CD14-positive monocyte (primary cell): ENCODE data around the gene CYFIP2. TPM values are rescaled to one million over a fixed set of nuclear protein-coding genes. Genes with fewer than 3 reads are reported as not detected.

Experiments
- DNase-seq, 3 donors: peaks; one replicate each; pipeline ENCODE4 v3.0.0-alpha.2; 2011 to 2022
- H2AFZ ChIP-seq: 2 replicates; pipeline ENCODE4 v1.6.0; 2012; ENCODE audit warnings: mild to moderate bottlenecking, low read depth, low read length, inconsistent platforms; ENCODE audit not compliant: insufficient read depth, poor library complexity, severe bottlenecking
- H3K27ac ChIP-seq, 2 donors: 1 replicate in 1 of 2; 2 replicates in 1 of 2; pipeline ENCODE4 v1.5.1; 2012 to 2013; ENCODE audit warnings: low read length in 2 of 2, control low read depth in 1 of 2, inconsistent platforms in 1 of 2, low read depth in 1 of 2, mild to moderate bottlenecking in 1 of 2
- H3K27me3 ChIP-seq, 2 donors: one replicate each; pipeline versions ENCODE4 v1.6.0 to v1.6.1; 2011 to 2013; ENCODE audit warnings: low read length in 2 of 2; ENCODE audit not compliant: control insufficient read depth in 2 of 2, insufficient read depth in 2 of 2
- H3K36me3 ChIP-seq, 2 donors: replicated peaks in 1 of 2; 1 replicate in 1 of 2; 2 replicates in 1 of 2; pipeline versions ENCODE4 v1.5.1 to v1.6.1; 2012 to 2013; ENCODE audit warnings: low read length in 2 of 2, control low read depth in 1 of 2, inconsistent platforms in 1 of 2, mild to moderate bottlenecking in 1 of 2; ENCODE audit not compliant: insufficient read depth in 2 of 2, control insufficient read depth in 1 of 2
- H3K4me1 ChIP-seq, 2 donors: 1 replicate in 1 of 2; 2 replicates in 1 of 2; pipeline versions ENCODE4 v1.5.1 to v1.6.1; 2012 to 2013; ENCODE audit warnings: low read length in 2 of 2, control low read depth in 1 of 2, inconsistent platforms in 1 of 2, mild to moderate bottlenecking in 1 of 2, moderate library complexity in 1 of 2; ENCODE audit not compliant: insufficient read depth in 2 of 2, control insufficient read depth in 1 of 2
- H3K4me2 ChIP-seq: replicated peaks from 2 replicates; pipeline ENCODE3; 2012; ENCODE audit warnings: low read length, moderate library complexity, mild to moderate bottlenecking; ENCODE audit not compliant: poor library complexity, severe bottlenecking; ENCODE audit errors: extremely low read depth
- H3K4me3 ChIP-seq, 3 experiments: fragments of 200-600 bp in 1 of 3; sonication (generic) in 1 of 3; replicated peaks in 1 of 3; 1 replicate in 2 of 3; 2 replicates in 1 of 3; pipeline ENCODE4 v1.5.1; 2011 to 2013; ENCODE audit warnings: low read length in 3 of 3, mild to moderate bottlenecking in 3 of 3, control low read depth in 2 of 3, low read depth in 2 of 3, inconsistent platforms in 1 of 3, moderate library complexity in 1 of 3
- H3K79me2 ChIP-seq: 2 replicates; pipeline ENCODE4 v1.6.0; 2012; ENCODE audit warnings: mild to moderate bottlenecking, control low read depth, inconsistent platforms, low read length, moderate library complexity; ENCODE audit not compliant: insufficient read depth
- H3K9ac ChIP-seq: 2 replicates; pipeline ENCODE4 v1.6.0; 2017; ENCODE audit warnings: low read length, mild to moderate bottlenecking; ENCODE audit not compliant: insufficient read depth, poor library complexity, severe bottlenecking
- H3K9me3 ChIP-seq, 2 donors: replicated peaks in 1 of 2; 1 replicate in 1 of 2; 2 replicates in 1 of 2; pipeline versions ENCODE4 v1.5.1 to v1.6.1; 2012 to 2013; ENCODE audit warnings: low read length in 2 of 2, control low read depth in 1 of 2; ENCODE audit not compliant: control insufficient read depth in 1 of 2, insufficient read depth in 1 of 2
- H4K20me1 ChIP-seq: 2 replicates; pipeline ENCODE4 v1.6.0; 2012; ENCODE audit warnings: mild to moderate bottlenecking, low read length, control low read depth, moderate library complexity; ENCODE audit not compliant: insufficient read depth
- H3K27ac Mint-ChIP-seq, 7 donors: one replicate each; pipeline ENCODE4 v1.8.0; 2020; ENCODE audit warnings: mild to moderate bottlenecking in 7 of 7, mixed read lengths in 7 of 7, moderate library complexity in 6 of 7, inconsistent platforms in 2 of 7
- H3K27me3 Mint-ChIP-seq, 3 donors: one replicate each; pipeline ENCODE4 v1.8.0; 2021 to 2022; ENCODE audit warnings: low read depth in 3 of 3, mild to moderate bottlenecking in 3 of 3, mixed read lengths in 3 of 3, moderate library complexity in 3 of 3, inconsistent platforms in 1 of 3
- H3K36me3 Mint-ChIP-seq, 2 donors: one replicate each; pipeline ENCODE4 v1.8.0; 2020; ENCODE audit warnings: mixed read lengths in 2 of 2, inconsistent platforms in 1 of 2, mild to moderate bottlenecking in 1 of 2
- H3K4me1 Mint-ChIP-seq: one replicate; pipeline ENCODE4 v1.8.0; 2020; ENCODE audit warnings: mild to moderate bottlenecking, mixed read lengths
- H3K4me3 Mint-ChIP-seq, 2 donors: one replicate each; pipeline ENCODE4 v1.8.0; 2020; ENCODE audit warnings: mild to moderate bottlenecking in 2 of 2, mixed read lengths in 2 of 2, moderate library complexity in 1 of 2
- H3K9me3 Mint-ChIP-seq, 7 donors: one replicate each; pipeline ENCODE4 v1.8.0; 2020 to 2022; ENCODE audit warnings: mixed read lengths in 7 of 7, mild to moderate bottlenecking in 6 of 7, moderate library complexity in 6 of 7, inconsistent platforms in 2 of 7
- WGBS: methylation state at CpG from one replicate; pipeline ENCODE4 v1.1.5; 2013; ENCODE audit warnings: missing lambda C conversion rate; ENCODE audit not compliant: insufficient coverage; 5-methylcytosine and 5-hydroxymethylcytosine counted together
- intact Hi-C, 2 donors: fragments of 100-400 bp; cut with micrococcal nuclease; formaldehyde crosslinking; loops; one replicate each; pipeline versions ENCODE4 v1.15.0 to v1.15.1; 2023
- polyA plus RNA-seq, 3 donors: library from polyadenylated mRNA; depleted of rRNA in 1 of 3; unstranded in 2 of 3; stranded (reverse) in 1 of 3; fragments of 300-500 nt in 2 of 3; fragments of >200 nt in 1 of 3; fragmentation: Illumina TruSeq in 2 of 3; gene quantifications; 1 replicate in 2 of 3; 2 replicates in 1 of 3; pipeline ENCODE4 v1.2.3, GENCODE V29; 2012 to 2021
- TF ChIP-seq, protein P1 (sequence below): fragments of 200-600 bp; IDR thresholded peaks from one replicate; pipeline ENCODE4 v1.8.0; 2022; ENCODE audit warnings: antibody characterized with exemption, mild to moderate bottlenecking

The CYFIP2 gene
- polyA plus RNA-seq, 3 donors, result 33.6 to 45.6 (median 36.0) TPM

DNA sequence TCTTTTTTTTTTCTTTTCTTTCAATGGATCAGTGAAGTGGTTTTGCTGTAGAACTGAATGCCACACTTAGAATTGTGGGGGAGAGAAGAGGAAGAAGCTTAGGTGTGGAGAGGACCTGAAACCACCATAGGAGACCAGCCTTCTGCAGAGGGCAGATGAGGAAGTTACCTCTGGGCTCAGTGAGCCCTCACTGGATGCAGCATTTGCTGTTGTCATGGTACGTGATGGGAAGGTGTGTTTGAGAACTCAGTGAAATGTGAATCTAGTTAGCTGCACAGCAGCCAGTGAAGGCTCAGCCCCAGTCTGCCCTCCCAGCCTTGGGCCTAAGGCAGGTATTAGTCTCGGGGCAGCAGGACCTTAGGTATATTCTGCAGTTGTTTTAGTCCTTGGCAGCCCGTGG is 17.5 kb downstream of the CYFIP2 start:
- Histone ChIP-seq H2AFZ (no peak overlapping the region), H3K4me2 (no peak overlapping the region), H3K9ac (no peak overlapping the region), H3K9me3 (no peaks in the 10 kb centered on the region), H4K20me1 (peaks cover 23% of the 10 kb centered on the region), H3K27me3 (no peaks in the 10 kb centered on the region), H3K79me2 (peaks cover 27% of the 10 kb centered on the region), H3K4me1 (peaks cover 21 to 32% of the 10 kb centered on the region in 2 donors), H3K36me3 (peaks cover 19 to 32% of the 10 kb centered on the region in 2 donors), H3K4me3 (no peak overlapping the region), H3K27ac (no peak overlapping the region)
- H3K27me3 Mint-ChIP-seq, result no peaks in the 10 kb centered on the region
- no peak overlapping the region for H3K4me3 Mint-ChIP-seq
- TF ChIP-seq, protein P1, sequence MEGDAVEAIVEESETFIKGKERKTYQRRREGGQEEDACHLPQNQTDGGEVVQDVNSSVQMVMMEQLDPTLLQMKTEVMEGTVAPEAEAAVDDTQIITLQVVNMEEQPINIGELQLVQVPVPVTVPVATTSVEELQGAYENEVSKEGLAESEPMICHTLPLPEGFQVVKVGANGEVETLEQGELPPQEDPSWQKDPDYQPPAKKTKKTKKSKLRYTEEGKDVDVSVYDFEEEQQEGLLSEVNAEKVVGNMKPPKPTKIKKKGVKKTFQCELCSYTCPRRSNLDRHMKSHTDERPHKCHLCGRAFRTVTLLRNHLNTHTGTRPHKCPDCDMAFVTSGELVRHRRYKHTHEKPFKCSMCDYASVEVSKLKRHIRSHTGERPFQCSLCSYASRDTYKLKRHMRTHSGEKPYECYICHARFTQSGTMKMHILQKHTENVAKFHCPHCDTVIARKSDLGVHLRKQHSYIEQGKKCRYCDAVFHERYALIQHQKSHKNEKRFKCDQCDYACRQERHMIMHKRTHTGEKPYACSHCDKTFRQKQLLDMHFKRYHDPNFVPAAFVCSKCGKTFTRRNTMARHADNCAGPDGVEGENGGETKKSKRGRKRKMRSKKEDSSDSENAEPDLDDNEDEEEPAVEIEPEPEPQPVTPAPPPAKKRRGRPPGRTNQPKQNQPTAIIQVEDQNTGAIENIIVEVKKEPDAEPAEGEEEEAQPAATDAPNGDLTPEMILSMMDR, result no peak
- DNase-seq, result peak in 2 of 3 donors; percentile 24 to 25
- H3K4me1 Mint-ChIP-seq, result peaks cover 27% of the 10 kb centered on the region
- H3K9me3 Mint-ChIP-seq, result no peaks in the 10 kb centered on the region
- 46% methylated on average over 2 of the region's 3 CpGs for WGBS
- intact Hi-C loops, result no loop called here
- H3K27ac Mint-ChIP-seq, result no peak overlapping the region
- peaks cover 23 to 27% of the 10 kb centered on the region in 2 donors for H3K36me3 Mint-ChIP-seq

- no peaks in the 10 kb centered on the region for H3K9me3 Mint-ChIP-seq
- Histone ChIP-seq H3K9me3 (no peaks in the 10 kb centered on the region), H3K79me2 (peaks cover 18% of the 10 kb centered on the region), H2AFZ (no peak overlapping the region), H3K27me3 (no peaks in the 10 kb centered on the region), H3K36me3 (peaks cover 23 to 42% of the 10 kb centered on the region in 2 donors), H3K27ac (no peak overlapping the region), H4K20me1 (peaks cover 23% of the 10 kb centered on the region), H3K4me2 (no peak overlapping the region), H3K4me1 (peaks cover 16 to 27% of the 10 kb centered on the region in 2 donors), H3K4me3 (no peak overlapping the region), H3K9ac (no peak overlapping the region)
- DNase-seq, result no peak
- WGBS, result no CpG with 5 or more reads among the region's 6 CpGs
- TF ChIP-seq, protein P1, result no peak
- H3K27me3 Mint-ChIP-seq, result no peaks in the 10 kb centered on the region
- intact Hi-C loops, result no loop called here
- H3K36me3 Mint-ChIP-seq, result peaks cover 32 to 38% of the 10 kb centered on the region in 2 donors
- H3K4me3 Mint-ChIP-seq, result no peak overlapping the region
- peaks cover 23% of the 10 kb centered on the region for H3K4me1 Mint-ChIP-seq
- H3K27ac Mint-ChIP-seq, result no peak overlapping the region
These were observed 18.7 kb downstream of the CYFIP2 start for GRCh38 chr5:157284458-157285212.
